M059J (cell line): Measurements from ENCODE around the gene SLC7A8. TPM values are rescaled to one million over a fixed set of nuclear protein-coding genes. Genes with fewer than 3 reads are reported as not detected.

ENCODE experiments used
- DNase-seq: peaks from one replicate; pipeline ENCODE4 v3.0.0-alpha.2; 2012; ENCODE audit warnings: low read depth
- total RNA-seq: library from RNA; depleted of rRNA; stranded (reverse); fragments of >200 nt; shearing (Covaris generic); gene quantifications from 2 replicates; pipeline ENCODE4 v1.2.3, GENCODE V29; 2014; rRNA removed

The SLC7A8 gene
- total RNA-seq, 1 experiment from 2014 or later = 4.0 TPM

GRCh38 chr14:23094666-23095195, 88.7 kb downstream of the SLC7A8 start, which contains the start of gene ACIN1:
Gene ACIN1, minus strand, starts transcription at chr14:23095136. Its CDS starts 24 bp downstream, at chr14:23095112.
- peak; percentile 82 for DNase-seq

DNA sequence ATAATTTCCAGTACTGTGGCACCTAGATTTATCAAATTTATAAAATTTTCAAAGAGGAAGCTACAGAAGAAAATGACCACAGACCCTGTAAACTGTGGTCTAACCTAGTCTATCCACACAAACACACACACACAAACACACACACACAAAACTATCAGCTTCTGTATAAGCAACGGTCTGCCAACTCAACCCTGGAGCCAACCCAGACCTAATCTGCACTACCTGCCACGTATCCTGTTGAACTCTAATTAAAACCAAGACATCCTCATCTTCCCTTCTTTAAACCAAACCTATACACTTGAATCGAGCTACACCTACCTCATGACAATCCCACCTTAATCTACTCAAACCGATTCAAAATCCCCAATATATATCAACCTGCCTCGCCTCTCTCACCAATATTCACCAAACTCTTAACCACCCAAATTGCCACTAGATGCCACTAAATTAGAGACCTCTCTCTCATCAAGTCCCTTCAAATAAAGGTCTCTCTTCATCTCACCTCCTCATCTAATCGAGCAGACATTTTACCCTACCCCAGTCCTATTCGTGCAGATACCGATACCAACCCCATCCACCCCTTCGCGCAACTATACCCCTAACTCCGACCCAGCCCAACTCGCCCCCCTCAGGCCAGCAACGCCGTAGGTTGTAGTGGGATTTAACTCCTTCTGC, 89.3 kb downstream of the SLC7A8 start:
- DNase-seq = no peak

GRCh38 chr14:23093526-23093925, 89.9 kb downstream of the SLC7A8 start:
- no peak for DNase-seq

DNA sequence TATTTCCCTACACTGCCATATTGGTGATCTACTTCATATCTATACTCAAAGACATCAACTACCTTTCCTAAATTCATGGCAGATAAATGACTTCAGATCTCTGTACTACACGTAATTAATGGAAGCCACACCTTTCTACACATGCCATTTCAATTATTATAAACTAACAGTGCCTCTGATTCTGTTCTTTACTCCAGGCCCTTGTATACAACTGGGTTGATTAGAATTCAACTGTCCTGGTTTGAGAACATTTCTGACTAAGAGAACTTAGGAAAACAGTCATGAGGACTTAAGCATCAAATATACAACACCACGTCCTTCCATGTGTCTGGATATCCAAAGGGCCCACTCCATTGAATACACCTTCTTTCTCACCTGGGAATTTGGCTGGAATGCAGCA, 90.4 kb downstream of the SLC7A8 start:
- DNase-seq = no peak

- no peak for DNase-seq
Observed at GRCh38 chr14:23091294-23092225, 91.9 kb downstream of the SLC7A8 start.

GRCh38 chr14:23090254-23090636, 93.2 kb downstream of the SLC7A8 start:
- DNase-seq = no peak

GRCh38 chr14:23089498-23090253, 93.8 kb downstream of the SLC7A8 start:
- DNase-seq = no peak

DNA sequence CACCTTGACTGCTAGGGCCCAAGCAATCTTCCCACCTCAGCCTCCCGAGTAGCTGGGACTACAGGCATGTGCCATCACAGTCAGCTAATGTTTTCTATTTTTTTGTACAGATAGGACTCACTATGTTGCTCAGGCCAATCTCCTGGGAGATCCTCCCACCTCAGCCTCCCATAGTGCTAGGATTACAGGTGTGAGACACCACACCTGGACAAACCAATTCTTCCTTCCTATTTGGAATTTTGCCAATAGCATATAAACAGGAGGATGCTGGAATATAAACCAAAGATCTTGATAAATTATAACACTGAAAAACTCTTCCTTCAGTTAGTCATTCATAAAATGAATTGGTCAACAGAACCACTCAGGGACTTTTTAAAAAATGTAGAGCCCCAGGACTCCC, 96.9 kb downstream of the SLC7A8 start:
- DNase-seq = no peak

DNA sequence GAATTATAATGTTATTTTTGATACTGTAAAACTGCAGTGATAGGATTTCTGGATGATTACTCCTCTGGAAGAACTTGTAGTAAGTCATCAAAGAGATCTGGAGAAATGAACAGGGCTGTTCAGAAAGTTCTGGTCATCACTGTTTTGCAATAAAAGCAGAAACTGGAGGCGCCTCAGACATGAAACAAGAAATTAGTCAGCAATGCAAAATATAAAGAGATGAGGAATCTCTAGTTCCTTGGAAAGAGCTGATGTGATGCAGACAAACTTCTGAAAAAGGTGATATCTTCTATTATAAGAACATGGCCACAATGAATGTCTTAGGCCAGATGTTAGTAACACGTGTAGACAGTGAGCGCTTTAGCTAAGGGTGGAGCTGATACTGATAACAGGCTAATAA, 98.0 kb downstream of the SLC7A8 start:
- DNase-seq = no peak

- DNase-seq = no peak
Observed at GRCh38 chr14:23080474-23080873, 103.0 kb downstream of the SLC7A8 start.

DNA sequence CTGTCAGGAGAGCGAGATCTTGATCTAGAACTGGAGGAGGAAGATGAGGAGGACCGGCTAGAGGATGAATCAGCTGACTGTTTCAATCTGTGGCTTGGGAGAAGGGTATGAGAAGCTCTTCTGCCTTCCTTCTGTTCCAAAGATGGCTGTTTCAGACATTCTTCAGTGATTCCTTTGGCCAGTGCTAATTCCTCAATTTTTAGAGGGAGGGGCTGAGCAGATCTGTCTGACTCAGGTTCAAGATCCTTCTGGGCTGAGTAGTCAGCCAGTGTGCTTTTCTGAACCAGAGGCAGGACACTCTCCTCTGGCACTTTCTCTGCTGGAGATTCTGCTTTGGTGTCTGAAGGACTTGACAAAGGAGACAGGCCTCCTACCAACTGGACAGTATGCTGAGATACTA, 103.7 kb downstream of the SLC7A8 start:
- DNase-seq = peak; percentile 21

DNA sequence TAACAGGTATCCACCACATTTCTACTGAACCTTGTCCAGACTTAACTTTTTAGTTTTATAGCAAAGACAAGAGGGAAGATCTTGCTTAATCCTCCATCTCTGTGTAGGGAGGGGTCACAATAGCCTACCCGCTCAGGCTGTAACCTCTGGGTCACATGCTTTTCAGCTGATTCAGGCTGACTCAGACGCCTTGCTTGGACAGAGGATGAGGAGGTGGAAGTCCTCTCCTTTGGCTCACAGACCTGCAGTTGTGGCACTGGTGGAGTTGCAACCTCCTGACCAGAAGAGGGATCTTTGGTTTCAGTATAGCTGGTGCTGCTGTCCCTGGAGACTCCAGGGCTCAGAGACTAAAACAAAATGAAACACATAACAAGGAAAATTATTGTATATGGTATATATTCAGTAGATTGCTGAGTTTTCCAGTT, 104.8 kb downstream of the SLC7A8 start:
- peak; percentile 96 for DNase-seq

DNA sequence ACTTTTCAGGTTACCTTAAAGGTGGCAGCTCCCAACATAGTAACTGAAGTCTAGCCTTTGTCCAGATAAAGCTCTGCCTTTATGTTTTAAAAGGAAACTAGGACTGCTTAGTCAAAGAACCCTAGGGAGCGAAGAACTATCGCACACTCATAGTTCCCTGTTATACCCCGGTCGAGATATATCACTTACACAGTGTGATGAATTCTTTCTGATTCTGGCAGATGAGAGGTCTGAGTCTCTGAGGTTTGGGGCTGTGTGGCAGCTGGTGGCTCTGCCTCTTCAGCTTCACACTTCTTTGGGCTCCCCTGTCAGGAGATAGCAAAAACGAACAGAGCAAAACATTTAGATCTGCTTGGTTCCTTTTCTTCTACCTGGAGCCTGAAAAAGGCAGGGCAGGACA, 105.5 kb downstream of the SLC7A8 start:
- no peak for DNase-seq

GRCh38 chr14:23076785-23077408, 106.6 kb downstream of the SLC7A8 start:
- peak; percentile 34 for DNase-seq

Other genes starting within 250 kb of the SLC7A8 start
- 30.7 and 51.4 TPM in 2 replicates for gene HAUS4, start 226.6 kb downstream of the SLC7A8 start, total RNA-seq
- gene AJUBA, start 201.1 kb downstream of the SLC7A8 start, total RNA-seq = 23.9 and 55.5 TPM in 2 replicates
- 8.6 and 9.7 TPM in 2 replicates for gene C14orf93, start 173.5 kb downstream of the SLC7A8 start, total RNA-seq
- gene PSMB5, start 148.8 kb downstream of the SLC7A8 start, total RNA-seq = 267 and 297 TPM in 2 replicates
- gene PSMB11, start 141.4 kb downstream of the SLC7A8 start, total RNA-seq = not detected in 2 replicates
- 7.5 and 13.7 TPM in 2 replicates for gene CDH24, start 126.1 kb downstream of the SLC7A8 start, total RNA-seq
- 47.1 and 64.0 TPM in 2 replicates for gene ACIN1, start 88.5 kb downstream of the SLC7A8 start, total RNA-seq
- 67.5 and 78.5 TPM in 2 replicates for gene C14orf119, start 88.2 kb downstream of the SLC7A8 start, total RNA-seq
- gene CIROP, start 78.7 kb downstream of the SLC7A8 start, total RNA-seq = not detected in 2 replicates
- not detected in 2 replicates for gene CEBPE, start 64.4 kb downstream of the SLC7A8 start, total RNA-seq
- gene RNF212B, start 54.3 kb upstream of the SLC7A8 start, total RNA-seq = not detected in 2 replicates
- 9.1 and 11.9 TPM in 2 replicates for gene HOMEZ, start 102.5 kb upstream of the SLC7A8 start, total RNA-seq
- 3.0 and 5.0 TPM in 2 replicates for gene PPP1R3E, start 119.2 kb upstream of the SLC7A8 start, total RNA-seq
- 9.5 and 17.1 TPM in 2 replicates for gene BCL2L2, start 123.2 kb upstream of the SLC7A8 start, total RNA-seq
- 80.8 and 89.2 TPM in 2 replicates for gene PABPN1, start 137.8 kb upstream of the SLC7A8 start, total RNA-seq
- 4.6 and 8.6 TPM in 2 replicates for gene SLC22A17, start 169.2 kb upstream of the SLC7A8 start, total RNA-seq
- 0.12 and 0.64 TPM in 2 replicates for gene EFS, start 181.5 kb upstream of the SLC7A8 start, total RNA-seq
- not detected in 2 replicates for gene IL25, start 189.1 kb upstream of the SLC7A8 start, total RNA-seq
- gene CMTM5, start 193.4 kb upstream of the SLC7A8 start, total RNA-seq = not detected in 2 replicates
- not detected in 2 replicates for gene MYH6, start 224.6 kb upstream of the SLC7A8 start, total RNA-seq